Measurements from ENCODE around the gene DLEC1.

DLEC1 gene

GRCh38 chr3:38124324-38125122, 85.5 kb downstream of the DLEC1 start:
- ChIA-PET POLR2A (no interaction called here), CTCF (interaction anchor here (1.5 to 2.2 kb wide), 3 partner anchors 7 to 9 kb away, joined by 3 to 14 read pairs (median 4); no protein-coding TSS in a partner anchor)
- no peak for DNase-seq (ENCODE audit: extremely low spot score)
- no peak for TF ChIP-seq CTCF (IDR thresholded peaks at IDR 0.05; ENCODE audit: control extremely low read depth, extremely low read depth, low read depth, missing control alignments)

GRCh38 chr3:38125305-38126120, 86.5 kb downstream of the DLEC1 start:
- no peak for TF ChIP-seq CTCF (IDR thresholded peaks at IDR 0.05; ENCODE audit: control extremely low read depth, extremely low read depth, low read depth, missing control alignments)
- CTCF ChIA-PET: interaction anchor here (0.6 to 2.2 kb wide), 3 partner anchors 8 to 124 kb away, joined by 3 to 14 read pairs (median 4); no protein-coding TSS in a partner anchor
- no peak for DNase-seq (ENCODE audit: extremely low spot score)
- POLR2A ChIA-PET: interaction anchor here (1.4 kb wide), 1 partner anchor 12 kb away, joined by 4 read pairs; the partner anchor contains the start of gene ACAA1

- ChIA-PET POLR2A (interaction anchor here (1.4 kb wide), 1 partner anchor 11 kb away, joined by 4 read pairs; the partner anchor contains the start of gene ACAA1), CTCF (interaction anchor here (0.6 to 2.2 kb wide), 2 partner anchors 9 to 125 kb away, joined by 3 to 14 read pairs; no protein-coding TSS in a partner anchor)
- DNase-seq (ENCODE audit: extremely low spot score): no peak
- TF ChIP-seq CTCF (IDR thresholded peaks at IDR 0.05; ENCODE audit: control extremely low read depth, extremely low read depth, low read depth, missing control alignments): no peak
Measured at GRCh38 chr3:38126121-38126892, 87.3 kb downstream of the DLEC1 start.

- DNase-seq (ENCODE audit: extremely low spot score): no peak
- CTCF ChIA-PET: interaction anchor here (0.8 to 7.3 kb wide), 6 partner anchors 8 to 171 kb away, joined by 3 to 71 read pairs (median 3); no protein-coding TSS in a partner anchor
- POLR2A ChIA-PET: no interaction called here
- TF ChIP-seq CTCF (IDR thresholded peaks at IDR 0.05; ENCODE audit: control extremely low read depth, extremely low read depth, low read depth, missing control alignments): no peak
Measured at GRCh38 chr3:38127611-38128302, 88.7 kb downstream of the DLEC1 start.

GRCh38 chr3:38128303-38128655, 89.3 kb downstream of the DLEC1 start:
- no peak for DNase-seq (ENCODE audit: extremely low spot score)
- CTCF ChIA-PET: interaction anchor here (0.8 to 7.3 kb wide), 7 partner anchors 9 to 218 kb away, joined by 3 to 71 read pairs (median 3); partner anchors contain the start of gene XYLB
- POLR2A ChIA-PET: no interaction called here
- TF ChIP-seq CTCF (IDR thresholded peaks at IDR 0.05; ENCODE audit: control extremely low read depth, extremely low read depth, low read depth, missing control alignments): no peak

Data from GM10248 (cell line).